ENCODE data around the gene TRDMT1. TPM values are rescaled to one million over a fixed set of nuclear protein-coding genes. Genes with fewer than 3 reads are reported as not detected.

The TRDMT1 gene
- total RNA-seq, 1 donor from 2014 or later, result 14.3 TPM

GRCh38 chr10:17109475-17110207 is 91.8 kb downstream of the TRDMT1 start:
- Mint-ChIP-seq H3K36me3 (ENCODE audit: insufficient read depth) (no peaks in the 10 kb centered on the region), H3K4me3 (ENCODE audit: low read depth) (no peak overlapping the region)
- TF ChIP-seq CTCF (IDR thresholded peaks at IDR 0.05; ENCODE audit: unreplicated experiment), result no peak

GRCh38 chr10:17109046-17109445 is 92.4 kb downstream of the TRDMT1 start:
- no peak for TF ChIP-seq CTCF (IDR thresholded peaks at IDR 0.05; ENCODE audit: unreplicated experiment)
- H3K27me3 Mint-ChIP-seq, result no peaks in the 10 kb centered on the region
- H3K4me3 Mint-ChIP-seq (ENCODE audit: low read depth), result no peak overlapping the region

More at GRCh38 chr10:17109475-17110207, 91.8 kb downstream of the TRDMT1 start:
- Mint-ChIP-seq H3K9me3 (ENCODE audit: low read depth) (no peaks in the 10 kb centered on the region), H3K4me1 (ENCODE audit: low read depth) (peaks cover 10% of the 10 kb centered on the region), H3K27me3 (no peaks in the 10 kb centered on the region), H3K27ac (no peak overlapping the region)
- DNase-seq (ENCODE audit: low spot score, unreplicated experiment), result no peak

GRCh38 chr10:17106991-17107390 is 94.5 kb downstream of the TRDMT1 start:
- Mint-ChIP-seq H3K27me3 (no peaks in the 10 kb centered on the region), H3K4me1 (ENCODE audit: low read depth) (no peaks in the 10 kb centered on the region), H3K27ac (no peak overlapping the region), H3K4me3 (ENCODE audit: low read depth) (no peak overlapping the region), H3K36me3 (ENCODE audit: insufficient read depth) (no peaks in the 10 kb centered on the region), H3K9me3 (ENCODE audit: low read depth) (no peaks in the 10 kb centered on the region)
- no peak for TF ChIP-seq CTCF (IDR thresholded peaks at IDR 0.05; ENCODE audit: unreplicated experiment)
- no peak for DNase-seq (ENCODE audit: low spot score, unreplicated experiment)

More at GRCh38 chr10:17109046-17109445, 92.4 kb downstream of the TRDMT1 start:
- peaks cover 5% of the 10 kb centered on the region for H3K4me1 Mint-ChIP-seq (ENCODE audit: low read depth)
- no peak overlapping the region for H3K27ac Mint-ChIP-seq
- H3K36me3 Mint-ChIP-seq (ENCODE audit: insufficient read depth), result no peaks in the 10 kb centered on the region
- no peaks in the 10 kb centered on the region for H3K9me3 Mint-ChIP-seq (ENCODE audit: low read depth)
- no peak for DNase-seq (ENCODE audit: low spot score, unreplicated experiment)

- no peak overlapping the region for H3K4me3 Mint-ChIP-seq (ENCODE audit: low read depth)
- peaks cover under 1% of the 10 kb centered on the region for H3K36me3 Mint-ChIP-seq (ENCODE audit: insufficient read depth)
- no peak for DNase-seq (ENCODE audit: low spot score, unreplicated experiment)
- no peak overlapping the region for H3K27ac Mint-ChIP-seq
- no peaks in the 10 kb centered on the region for H3K27me3 Mint-ChIP-seq
- TF ChIP-seq CTCF (IDR thresholded peaks at IDR 0.05; ENCODE audit: unreplicated experiment), result no peak
- peaks cover 3% of the 10 kb centered on the region for H3K9me3 Mint-ChIP-seq (ENCODE audit: low read depth)
- H3K4me1 Mint-ChIP-seq (ENCODE audit: low read depth), result peaks cover 4% of the 10 kb centered on the region
Measured at GRCh38 chr10:17101910-17102266, 99.6 kb downstream of the TRDMT1 start.

GRCh38 chr10:17101257-17101909 is 100.1 kb downstream of the TRDMT1 start:
- H3K9me3 Mint-ChIP-seq (ENCODE audit: low read depth), result peaks cover 5% of the 10 kb centered on the region
- H3K27ac Mint-ChIP-seq, result no peak overlapping the region
- H3K27me3 Mint-ChIP-seq, result no peaks in the 10 kb centered on the region
- H3K4me3 Mint-ChIP-seq (ENCODE audit: low read depth), result no peak overlapping the region
- DNase-seq (ENCODE audit: low spot score, unreplicated experiment), result no peak
- TF ChIP-seq CTCF (IDR thresholded peaks at IDR 0.05; ENCODE audit: unreplicated experiment), result no peak
- peaks cover 2% of the 10 kb centered on the region for H3K36me3 Mint-ChIP-seq (ENCODE audit: insufficient read depth)
- peaks cover 4% of the 10 kb centered on the region for H3K4me1 Mint-ChIP-seq (ENCODE audit: low read depth)

Data from progenitor cell of endocrine pancreas (in vitro differentiated cells).